Measurements from ENCODE around the gene PACS2. TPM values are rescaled to one million over a fixed set of nuclear protein-coding genes. Genes with fewer than 3 reads are reported as not detected.

PACS2 gene
- total RNA-seq, 2 experiments from 2014 or later: 57.7 to 61.5 TPM

DNA sequence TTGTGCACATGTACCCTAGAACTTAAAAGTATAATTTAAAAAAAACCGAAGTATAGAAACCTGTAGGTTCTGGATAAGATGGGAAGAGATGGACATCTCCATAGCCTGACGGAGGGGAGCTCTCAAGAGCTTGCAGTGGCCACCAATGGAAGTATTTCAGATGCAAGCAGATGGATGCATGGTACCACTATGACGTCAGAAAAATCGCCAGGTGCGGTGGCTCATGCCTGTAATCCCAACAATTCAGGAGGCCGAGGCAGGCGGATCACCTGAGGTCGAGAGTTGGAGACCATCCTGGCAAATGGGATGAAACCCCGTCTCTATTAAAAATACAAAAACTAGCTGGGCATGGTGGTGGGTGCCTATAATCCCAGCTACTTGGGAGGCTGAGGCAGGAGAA lies 87.2 kb downstream of the PACS2 start:
- Histone ChIP-seq H3K27me3 (ENCODE audit: control insufficient read depth in 1 of 2, insufficient read depth in 2 of 2, low read length in 2 of 2) (no peaks in the 10 kb centered on the region), H3K4me1 (ENCODE audit: insufficient read depth, low read length) (peaks cover 37% of the 10 kb centered on the region), H3K4me3 (ENCODE audit: low read length) (no peak overlapping the region), H3K27ac (ENCODE audit: low read depth in 1 of 2, low read length in 2 of 2) (no peak overlapping the region), H3K9me3 (ENCODE audit: control insufficient read depth in 1 of 2, insufficient read depth in 1 of 2, low read length in 2 of 2) (peaks cover 4 to 42% of the 10 kb centered on the region in 2 experiments), H3K36me3 (ENCODE audit: insufficient read depth, low read length) (peaks cover 16% of the 10 kb centered on the region)
- ChIA-PET CTCF (no interaction called here), POLR2A (no interaction called here)
- no peak overlapping the region for H3K4me3 Mint-ChIP-seq
- peaks cover 37% of the 10 kb centered on the region for H3K4me1 Mint-ChIP-seq (ENCODE audit: low read depth)
- no peak overlapping the region for H3K27ac Mint-ChIP-seq
- H3K27me3 Mint-ChIP-seq: no peaks in the 10 kb centered on the region
- TF ChIP-seq, protein P1, sequence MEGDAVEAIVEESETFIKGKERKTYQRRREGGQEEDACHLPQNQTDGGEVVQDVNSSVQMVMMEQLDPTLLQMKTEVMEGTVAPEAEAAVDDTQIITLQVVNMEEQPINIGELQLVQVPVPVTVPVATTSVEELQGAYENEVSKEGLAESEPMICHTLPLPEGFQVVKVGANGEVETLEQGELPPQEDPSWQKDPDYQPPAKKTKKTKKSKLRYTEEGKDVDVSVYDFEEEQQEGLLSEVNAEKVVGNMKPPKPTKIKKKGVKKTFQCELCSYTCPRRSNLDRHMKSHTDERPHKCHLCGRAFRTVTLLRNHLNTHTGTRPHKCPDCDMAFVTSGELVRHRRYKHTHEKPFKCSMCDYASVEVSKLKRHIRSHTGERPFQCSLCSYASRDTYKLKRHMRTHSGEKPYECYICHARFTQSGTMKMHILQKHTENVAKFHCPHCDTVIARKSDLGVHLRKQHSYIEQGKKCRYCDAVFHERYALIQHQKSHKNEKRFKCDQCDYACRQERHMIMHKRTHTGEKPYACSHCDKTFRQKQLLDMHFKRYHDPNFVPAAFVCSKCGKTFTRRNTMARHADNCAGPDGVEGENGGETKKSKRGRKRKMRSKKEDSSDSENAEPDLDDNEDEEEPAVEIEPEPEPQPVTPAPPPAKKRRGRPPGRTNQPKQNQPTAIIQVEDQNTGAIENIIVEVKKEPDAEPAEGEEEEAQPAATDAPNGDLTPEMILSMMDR (IDR thresholded peaks at IDR 0.05): no peak
- intact Hi-C loops (cut with DNase I, micrococcal nuclease): no loop called here
- H3K9me3 Mint-ChIP-seq: peaks cover 3% of the 10 kb centered on the region
- H3K36me3 Mint-ChIP-seq (ENCODE audit: low read depth): peaks cover 34% of the 10 kb centered on the region
- DNase-seq (no peak), ATAC-seq (ENCODE audit: poor library complexity) (no peak)

DNA sequence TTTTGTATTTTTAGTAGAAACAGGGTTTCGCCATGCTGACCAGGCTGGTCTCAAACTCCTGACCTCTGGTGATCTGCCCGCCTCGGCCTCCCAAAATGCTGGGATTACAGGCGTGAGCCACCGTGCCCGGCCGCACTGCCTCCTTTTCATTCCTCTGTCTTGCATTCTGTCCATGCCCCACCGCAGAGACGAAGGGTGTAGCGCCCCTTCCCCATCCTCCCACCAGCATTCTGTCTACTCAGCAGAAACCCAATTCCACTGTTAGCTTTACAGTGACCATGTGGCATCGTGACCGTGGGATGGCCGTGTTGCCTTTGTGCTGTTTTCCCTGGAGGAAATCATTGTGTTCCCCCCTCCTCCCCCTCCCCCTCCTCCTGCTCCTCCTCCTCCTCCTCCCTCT lies 94.0 kb downstream of the PACS2 start:
- Mint-ChIP-seq H3K4me3 (no peak overlapping the region), H3K27ac (no peak overlapping the region), H3K36me3 (ENCODE audit: low read depth) (no peaks in the 10 kb centered on the region), H3K27me3 (peaks cover 11% of the 10 kb centered on the region), H3K9me3 (no peaks in the 10 kb centered on the region), H3K4me1 (ENCODE audit: low read depth) (peaks cover 30% of the 10 kb centered on the region)
- POLR2A ChIA-PET: no interaction called here
- ATAC-seq (ENCODE audit: poor library complexity) (no peak), DNase-seq (no peak)
- H3K4me1 ChIP-seq (ENCODE audit: insufficient read depth, low read length): peaks cover 31% of the 10 kb centered on the region
- CTCF ChIA-PET: no interaction called here
- intact Hi-C loops (cut with DNase I, micrococcal nuclease): no loop called here
- peaks cover 0 to 23% of the 10 kb centered on the region in 2 experiments for H3K9me3 ChIP-seq (ENCODE audit: control insufficient read depth in 1 of 2, insufficient read depth in 1 of 2, low read length in 2 of 2)
- H3K4me3 ChIP-seq (ENCODE audit: low read length): no peak overlapping the region
- H3K27ac ChIP-seq (ENCODE audit: low read depth in 1 of 2, low read length in 2 of 2): no peak overlapping the region
- TF ChIP-seq, protein P1 (IDR thresholded peaks at IDR 0.05): no peak
- peaks cover 22 to 23% of the 10 kb centered on the region in 2 experiments for H3K27me3 ChIP-seq (ENCODE audit: control insufficient read depth in 1 of 2, insufficient read depth in 2 of 2, low read length in 2 of 2)
- no peaks in the 10 kb centered on the region for H3K36me3 ChIP-seq (ENCODE audit: insufficient read depth, low read length)

DNA sequence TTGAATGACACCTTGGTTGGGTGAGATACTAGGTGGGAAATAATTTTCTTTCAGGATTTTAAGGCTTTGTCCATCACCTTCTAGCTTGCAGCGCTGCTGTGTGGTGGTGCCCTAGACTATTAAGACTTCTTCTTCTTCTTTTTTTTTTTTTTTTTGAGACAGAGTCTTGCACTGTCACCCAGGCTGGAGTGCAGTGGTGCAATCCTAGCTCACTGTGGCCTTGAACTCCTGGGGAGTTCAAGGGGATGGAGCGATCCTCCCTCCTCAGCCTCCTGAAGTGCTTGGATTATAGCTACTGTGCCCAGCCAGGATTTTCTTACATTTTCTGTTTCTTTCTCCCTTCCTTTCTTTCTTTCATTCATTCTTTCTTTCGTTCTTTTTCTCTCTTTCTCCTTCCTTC lies 94.8 kb downstream of the PACS2 start:
- Histone ChIP-seq H3K27me3 (ENCODE audit: control insufficient read depth in 1 of 2, insufficient read depth in 2 of 2, low read length in 2 of 2) (peaks cover 23 to 30% of the 10 kb centered on the region in 2 experiments), H3K27ac (ENCODE audit: low read depth in 1 of 2, low read length in 2 of 2) (no peak overlapping the region), H3K9me3 (ENCODE audit: control insufficient read depth in 1 of 2, insufficient read depth in 1 of 2, low read length in 2 of 2) (peaks cover 0 to 19% of the 10 kb centered on the region in 2 experiments), H3K4me3 (ENCODE audit: low read length) (no peak overlapping the region), H3K36me3 (ENCODE audit: insufficient read depth, low read length) (no peaks in the 10 kb centered on the region), H3K4me1 (ENCODE audit: insufficient read depth, low read length) (peaks cover 29% of the 10 kb centered on the region)
- no peak overlapping the region for H3K4me3 Mint-ChIP-seq
- ChIA-PET POLR2A (no interaction called here), CTCF (no interaction called here)
- peaks cover 24% of the 10 kb centered on the region for H3K4me1 Mint-ChIP-seq (ENCODE audit: low read depth)
- DNase-seq (no peak), ATAC-seq (ENCODE audit: poor library complexity) (no peak)
- no peaks in the 10 kb centered on the region for H3K36me3 Mint-ChIP-seq (ENCODE audit: low read depth)
- H3K9me3 Mint-ChIP-seq: no peaks in the 10 kb centered on the region
- H3K27me3 Mint-ChIP-seq: peaks cover 11% of the 10 kb centered on the region
- TF ChIP-seq, protein P1 (IDR thresholded peaks at IDR 0.05): no peak
- intact Hi-C loops (cut with DNase I, micrococcal nuclease): no loop called here
- H3K27ac Mint-ChIP-seq: no peak overlapping the region

Data from CD4-positive, alpha-beta T cell (primary cell).